Stomach (tissue), 9 donors: ENCODE data around the gene GPR35. TPM values are rescaled to one million over a fixed set of nuclear protein-coding genes. Genes with fewer than 3 reads are reported as not detected.

Experiments used
- DNase-seq, 2 donors: peaks; one replicate each; pipeline versions ENCODE4 v3.0.0 to v3.0.0-alpha.2; 2013 to 2019
- H3K27ac ChIP-seq, 5 donors: fragments of 200-600 bp in 4 of 5; sonication (generic) in 4 of 5; one replicate each; pipeline ENCODE4 v1.5.1; 2013 to 2019; ENCODE audit warnings: mild to moderate bottlenecking in 1 of 5, moderate library complexity in 1 of 5
- H3K27me3 ChIP-seq, 3 donors: fragments of 200-600 bp; sonication (generic); one replicate each; pipeline ENCODE4 v1.5.1; 2017 to 2019; ENCODE audit warnings: mixed run types in 1 of 3
- H3K36me3 ChIP-seq, 4 donors: fragments of 200-600 bp; sonication (generic); 1 replicate in 3 of 4; 2 replicates in 1 of 4; pipeline ENCODE4 v1.5.1; 2016 to 2019
- H3K4me1 ChIP-seq, 4 donors: fragments of 200-600 bp; sonication (generic); one replicate each; pipeline ENCODE4 v1.5.1; 2016 to 2019
- H3K4me3 ChIP-seq, 4 donors: fragments of 200-600 bp; sonication (generic) in 3 of 4; one replicate each; pipeline ENCODE4 v1.5.1; 2016 to 2019; ENCODE audit warnings: mild to moderate bottlenecking in 1 of 4
- H3K9me3 ChIP-seq, 4 donors: fragments of 200-600 bp; sonication (generic); one replicate each; pipeline ENCODE4 v1.5.1; 2016 to 2019
- EP300 ChIP-seq: sonication (generic); formaldehyde crosslinking; IDR thresholded peaks from one replicate; pipeline ENCODE4 v1.6.1; 2017; ENCODE audit warnings: antibody characterized with exemption
- POLR2A ChIP-seq, 4 donors: fragments of 450-650 bp; IDR thresholded peaks; one replicate each; pipeline ENCODE4 v1.6.1; 2016; ENCODE audit warnings: antibody characterized with exemption in 4 of 4, control low read depth in 2 of 4, mild to moderate bottlenecking in 1 of 4, moderate library complexity in 1 of 4
- POLR2AphosphoS5 ChIP-seq, 3 donors: sonication (generic); formaldehyde crosslinking; IDR thresholded peaks; one replicate each; pipeline ENCODE4 v1.6.1; 2016; ENCODE audit warnings: antibody characterized with exemption in 3 of 3
- WGBS, 5 donors: extraction: QIAGEN DNeasy Blood & Tissue Kit in 3 of 5; methylation state at CpG; one replicate each; pipeline versions ENCODE4 v1.1.5 to v1.1.7; 2013 to 2018; 5-methylcytosine and 5-hydroxymethylcytosine counted together
- intact Hi-C: fragments of 100-400 bp; cut with DNase I; formaldehyde crosslinking; loops from one replicate; pipeline ENCODE4 v1.15.1; 2023; ENCODE audit warnings: low total_unique reads
- polyA plus RNA-seq, 3 donors: library from polyadenylated mRNA; stranded (reverse); fragments of 200-250 nt; gene quantifications; one replicate each; pipeline ENCODE4 v1.2.3, GENCODE V29; 2013
- total RNA-seq, 5 donors: library from RNA; depleted of rRNA; stranded (reverse); fragments of >200 nt; gene quantifications; one replicate each; pipeline versions ENCODE4 v1.1.0 to v1.2.3, GENCODE V29; 2014 to 2016
- TF ChIP-seq, protein P1 (sequence below), 7 experiments: fragments of 450-650 bp in 4 of 7; fragments of 200-600 bp in 3 of 7; sonication (generic) in 3 of 7; IDR thresholded peaks; one replicate each; pipeline ENCODE4 v1.5.1; 2016 to 2019; ENCODE audit warnings: antibody characterized with exemption in 7 of 7, control low read depth in 2 of 7, mild to moderate bottlenecking in 1 of 7
- donor health status: healthy with polysubstance abuse.
- donor health status: Bipolar disorder and iron deficiency.
- donor health status: healthy.

The GPR35 gene
- total and polyA plus RNA-seq, 8 donors, result 8.5 to 68.9 (median 12.9) TPM

DNA sequence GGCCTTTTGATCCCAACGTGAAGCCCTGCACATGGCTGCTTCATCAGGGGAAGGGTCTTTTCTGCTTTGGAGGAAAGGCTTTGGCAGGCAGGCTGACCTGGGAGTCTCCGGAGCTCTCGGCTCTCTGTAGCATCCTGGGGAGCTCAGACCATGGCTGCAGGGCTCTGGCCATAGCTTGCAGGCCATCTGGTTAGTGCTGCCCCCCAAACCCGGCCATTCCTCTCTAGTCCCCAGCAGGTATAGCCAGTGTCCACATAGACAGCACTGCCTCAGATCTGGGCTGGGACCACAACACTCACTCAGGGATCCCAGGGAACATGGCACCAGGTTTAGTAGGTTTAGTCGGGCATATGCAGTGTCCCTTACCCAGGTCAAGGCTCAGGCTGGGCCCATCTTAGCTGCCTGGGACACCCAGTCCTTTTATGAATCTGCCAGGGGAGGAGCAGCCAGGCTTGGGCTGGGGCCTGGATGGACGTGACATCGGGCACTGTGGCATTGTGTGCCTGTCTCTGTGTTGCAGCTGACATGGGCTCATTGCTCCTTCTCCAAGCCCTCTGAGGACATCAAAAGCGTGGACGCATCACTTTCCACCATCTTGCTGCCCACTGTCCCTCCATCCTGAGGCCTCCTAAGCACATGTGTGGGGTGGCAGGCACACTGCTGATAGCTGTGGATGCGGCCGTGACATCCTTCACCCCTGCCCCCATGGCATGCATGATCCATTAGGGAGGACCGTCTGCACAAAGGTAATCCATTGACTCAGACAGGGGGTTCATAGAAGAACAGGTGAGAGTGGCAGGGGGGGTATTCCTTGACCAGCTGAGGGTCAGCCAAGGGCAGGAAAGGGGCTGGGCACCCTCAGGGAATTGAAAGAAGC lies 19.2 kb upstream of the GPR35 start:
- intact Hi-C loops, result no loop called here
- TF ChIP-seq, protein P1, sequence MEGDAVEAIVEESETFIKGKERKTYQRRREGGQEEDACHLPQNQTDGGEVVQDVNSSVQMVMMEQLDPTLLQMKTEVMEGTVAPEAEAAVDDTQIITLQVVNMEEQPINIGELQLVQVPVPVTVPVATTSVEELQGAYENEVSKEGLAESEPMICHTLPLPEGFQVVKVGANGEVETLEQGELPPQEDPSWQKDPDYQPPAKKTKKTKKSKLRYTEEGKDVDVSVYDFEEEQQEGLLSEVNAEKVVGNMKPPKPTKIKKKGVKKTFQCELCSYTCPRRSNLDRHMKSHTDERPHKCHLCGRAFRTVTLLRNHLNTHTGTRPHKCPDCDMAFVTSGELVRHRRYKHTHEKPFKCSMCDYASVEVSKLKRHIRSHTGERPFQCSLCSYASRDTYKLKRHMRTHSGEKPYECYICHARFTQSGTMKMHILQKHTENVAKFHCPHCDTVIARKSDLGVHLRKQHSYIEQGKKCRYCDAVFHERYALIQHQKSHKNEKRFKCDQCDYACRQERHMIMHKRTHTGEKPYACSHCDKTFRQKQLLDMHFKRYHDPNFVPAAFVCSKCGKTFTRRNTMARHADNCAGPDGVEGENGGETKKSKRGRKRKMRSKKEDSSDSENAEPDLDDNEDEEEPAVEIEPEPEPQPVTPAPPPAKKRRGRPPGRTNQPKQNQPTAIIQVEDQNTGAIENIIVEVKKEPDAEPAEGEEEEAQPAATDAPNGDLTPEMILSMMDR (IDR thresholded peaks at IDR 0.05), result no peak
- no peak for TF ChIP-seq POLR2AphosphoS5 (IDR thresholded peaks at IDR 0.05)
- TF ChIP-seq POLR2A (IDR thresholded peaks at IDR 0.05), result no peak
- TF ChIP-seq EP300, result no peak
- H3K36me3 ChIP-seq, result peaks cover 0 to 20% (median 7%) of the 10 kb centered on the region in 4 donors
- H3K27ac ChIP-seq, result peak overlapping the region; percentile 66 to 84 (median 78)
- peak overlapping the region; percentile 16 to 44 (median 22) for H3K4me3 ChIP-seq
- DNase-seq, result no peak
- H3K27me3 ChIP-seq, result no peaks in the 10 kb centered on the region
- H3K9me3 ChIP-seq, result no peaks in the 10 kb centered on the region
- peaks cover 8 to 29% (median 23%) of the 10 kb centered on the region in 4 donors for H3K4me1 ChIP-seq
- WGBS, 5 donors, result 67 to 84% (median 77%) methylated on average over 11 to 12 of the region's 12 CpGs

DNA sequence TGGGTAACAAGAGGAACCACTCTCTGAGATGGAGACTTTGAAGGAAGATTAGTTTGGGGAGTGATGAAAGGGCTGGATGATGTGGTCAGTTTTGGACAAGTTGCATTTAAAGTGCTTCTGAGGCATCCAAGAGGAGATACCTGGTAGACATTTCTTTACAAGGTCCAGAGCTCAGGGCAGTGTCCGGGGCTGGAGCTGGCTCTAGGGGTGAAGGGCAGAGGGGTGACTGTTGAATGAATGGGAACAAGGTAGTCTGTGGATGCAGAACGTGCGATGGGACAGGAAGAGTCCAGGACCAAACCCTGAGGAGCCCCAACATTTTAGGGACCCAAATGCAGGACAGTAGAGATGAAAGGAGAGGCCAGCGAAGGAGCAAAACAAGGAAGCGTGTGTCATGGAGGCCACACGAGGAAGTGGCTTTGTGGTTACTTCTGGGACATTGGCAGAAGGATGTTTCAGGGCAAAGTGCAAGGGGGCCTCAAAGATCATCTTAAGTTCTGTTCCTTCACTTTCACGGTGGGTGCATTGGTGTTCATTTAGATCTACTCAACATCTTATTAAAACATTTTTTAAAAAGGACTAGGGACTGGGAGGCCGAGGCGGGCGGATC lies 13.6 kb upstream of the GPR35 start:
- Histone ChIP-seq H3K27me3 (no peaks in the 10 kb centered on the region), H3K4me3 (no peak overlapping the region), H3K27ac (no peak overlapping the region), H3K4me1 (peaks cover 0 to 22% (median 5%) of the 10 kb centered on the region in 4 donors), H3K9me3 (no peaks in the 10 kb centered on the region), H3K36me3 (peaks cover 0 to 18% (median 2%) of the 10 kb centered on the region in 4 donors)
- intact Hi-C loops, result no loop called here
- TF ChIP-seq EP300 (no peak), POLR2AphosphoS5 (IDR thresholded peaks at IDR 0.05) (no peak), POLR2A (IDR thresholded peaks at IDR 0.05) (no peak)
- TF ChIP-seq, protein P1 (IDR thresholded peaks at IDR 0.05), result no peak
- 85 to 89% (median 86%) methylated on average over 10 of the region's 10 CpGs for WGBS, 5 donors
- no peak for DNase-seq

DNA sequence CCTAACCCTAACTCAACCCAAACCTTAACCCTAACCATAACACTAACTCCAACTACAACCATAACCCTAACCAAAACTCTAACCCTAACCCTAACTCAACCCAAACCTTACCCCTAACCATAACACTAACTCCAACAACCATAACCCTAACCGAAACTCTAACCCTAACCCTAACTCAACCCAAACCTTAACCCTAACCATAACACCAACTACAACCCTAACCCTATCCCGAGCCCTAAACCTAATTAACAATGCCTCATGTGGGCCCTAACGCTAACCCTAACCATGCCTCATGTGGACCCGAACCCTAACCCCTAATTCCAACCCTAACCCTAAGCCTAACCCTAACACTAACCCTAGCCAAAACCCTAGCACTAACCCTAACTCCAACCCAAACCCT lies 11.5 kb upstream of the GPR35 start:
- H3K4me3 ChIP-seq, result no peak overlapping the region
- peaks cover 0 to 26% (median 13%) of the 10 kb centered on the region in 4 donors for H3K36me3 ChIP-seq
- no peak overlapping the region for H3K27ac ChIP-seq
- H3K9me3 ChIP-seq, result peaks cover 0 to 5% (median 0%) of the 10 kb centered on the region in 4 donors
- intact Hi-C loops, result no loop called here
- H3K27me3 ChIP-seq, result no peaks in the 10 kb centered on the region
- peaks cover 0 to 22% (median 5%) of the 10 kb centered on the region in 4 donors for H3K4me1 ChIP-seq
- TF ChIP-seq EP300, result no peak
- TF ChIP-seq, protein P1 (IDR thresholded peaks at IDR 0.05), result no peak
- no peak for TF ChIP-seq POLR2A (IDR thresholded peaks at IDR 0.05)
- no peak for TF ChIP-seq POLR2AphosphoS5 (IDR thresholded peaks at IDR 0.05)
- 95 to 99% (median 97%) methylated on average over 4 of the region's 4 CpGs for WGBS, 5 donors
- DNase-seq, result no peak

DNA sequence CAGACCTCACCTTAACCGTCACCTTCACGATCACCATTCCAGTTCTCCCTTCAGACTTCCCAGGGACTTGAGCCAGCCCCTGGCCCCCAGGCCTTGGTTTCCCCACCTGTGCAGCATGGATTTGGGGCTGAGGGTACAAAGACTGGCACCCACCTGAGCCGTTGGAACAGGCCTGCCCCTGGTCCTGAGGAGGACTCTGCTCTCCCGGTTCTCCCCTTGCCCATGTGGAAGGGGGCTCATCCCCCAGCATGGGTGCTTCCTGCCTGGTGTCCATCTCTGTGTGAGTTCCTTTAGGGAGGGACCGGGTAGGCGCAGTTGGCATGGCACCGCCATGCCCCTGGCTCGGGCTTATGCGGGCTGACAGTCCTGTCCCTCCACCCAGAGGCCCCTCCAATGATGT lies 10.9 kb upstream of the GPR35 start:
- H3K27me3 ChIP-seq, result no peaks in the 10 kb centered on the region
- peaks cover 0 to 22% (median 5%) of the 10 kb centered on the region in 4 donors for H3K4me1 ChIP-seq
- no peak overlapping the region for H3K27ac ChIP-seq
- TF ChIP-seq EP300 (no peak), POLR2AphosphoS5 (IDR thresholded peaks at IDR 0.05) (no peak), POLR2A (IDR thresholded peaks at IDR 0.05) (no peak)
- TF ChIP-seq, protein P1 (IDR thresholded peaks at IDR 0.05), result no peak
- WGBS, 5 donors, result 97 to 99% (median 97%) methylated on average over 9 of the region's 9 CpGs
- no peak overlapping the region for H3K4me3 ChIP-seq
- no peak for DNase-seq
- intact Hi-C loops, result no loop called here
- H3K9me3 ChIP-seq, result peaks cover 0 to 5% (median 0%) of the 10 kb centered on the region in 4 donors
- H3K36me3 ChIP-seq, result peaks cover 0 to 32% (median 18%) of the 10 kb centered on the region in 4 donors
